HG02885 (cell line): ENCODE measurements around the gene ELAVL3.
"Not testable (repeated sequence)": the region's sequence is repeated elsewhere in the genome, so short reads cannot be mapped to it uniquely, and the experiment has no call there.

Source experiments
- ATAC-seq: cut with Tn5 transposase; IDR thresholded peaks from one replicate; pipeline ENCODE4 v1.9.1; 2021; ENCODE audit warnings: mild to moderate bottlenecking; ENCODE audit not compliant: unreplicated experiment, poor library complexity

ELAVL3 gene

DNA sequence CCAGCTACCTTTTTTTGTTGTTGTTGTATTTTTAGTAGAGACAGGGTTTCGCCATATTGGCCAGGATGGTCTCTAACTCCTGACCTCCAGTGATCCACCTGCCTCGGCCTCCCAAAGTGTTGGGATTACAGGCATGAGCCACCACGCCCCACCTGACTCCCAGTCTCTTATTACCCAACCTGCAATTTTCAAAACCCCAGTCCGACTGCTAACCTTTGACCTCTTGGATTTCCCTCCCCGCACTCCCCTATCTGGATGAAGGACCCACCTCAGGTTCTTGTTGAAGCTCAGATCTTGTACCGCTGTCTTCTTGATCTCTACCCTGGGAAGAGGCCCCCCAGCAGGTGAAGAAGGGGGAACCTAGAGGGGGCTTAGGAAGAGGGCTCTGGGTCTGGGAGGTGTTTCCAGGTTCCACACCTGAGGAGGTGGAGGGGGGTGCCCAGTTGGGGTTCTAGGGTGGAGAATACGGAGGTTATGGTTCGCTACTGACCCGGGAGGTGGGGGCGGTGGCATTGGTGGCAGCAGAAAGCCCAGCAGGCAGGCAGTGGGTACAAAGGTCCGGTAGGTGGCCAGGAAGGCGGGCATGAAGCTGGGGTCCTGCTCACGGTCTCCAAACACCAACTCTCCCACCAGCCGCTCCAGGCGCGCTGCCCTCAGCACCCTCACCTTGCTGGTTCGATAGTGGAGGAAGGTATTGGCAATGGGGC, 64.3 kb downstream of the ELAVL3 start:
- no peak for ATAC-seq

DNA sequence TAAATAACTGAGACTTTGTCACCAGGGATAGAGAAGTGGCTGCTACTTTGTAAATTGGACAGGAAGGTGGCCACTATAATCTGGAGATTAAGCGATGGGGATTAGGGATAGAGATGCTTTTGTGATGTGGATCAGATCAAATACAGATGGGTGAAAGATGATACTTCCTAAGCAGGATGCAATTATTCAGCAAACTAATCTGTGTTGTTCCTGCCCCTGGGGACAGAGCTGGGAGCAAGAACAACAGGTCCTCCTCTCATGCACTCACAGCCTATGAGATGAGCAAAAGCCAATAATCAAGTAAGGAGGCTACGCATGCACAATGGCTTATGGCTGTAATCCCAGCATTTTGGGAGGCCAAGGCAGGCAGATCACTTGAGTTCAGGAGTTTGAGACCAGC, 66.3 kb downstream of the ELAVL3 start:
- ATAC-seq: no peak

DNA sequence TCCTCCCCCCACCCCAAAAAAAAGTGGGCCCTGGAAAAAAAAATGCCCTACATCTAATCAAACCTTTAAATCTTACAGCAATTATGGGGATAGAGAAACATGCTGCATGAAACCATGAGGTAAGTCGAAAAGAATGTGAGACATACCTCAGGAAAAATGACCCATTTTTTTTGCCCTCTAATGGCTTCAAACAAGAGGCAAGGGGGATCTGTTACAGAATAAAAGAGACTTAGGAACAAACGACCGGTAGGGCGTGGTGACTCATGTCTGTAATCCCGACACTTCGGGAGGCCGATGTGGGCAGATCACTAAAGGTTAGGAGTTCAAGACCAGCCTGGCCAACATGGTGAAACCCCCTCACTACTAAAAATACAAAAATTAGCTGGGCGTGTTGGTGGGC, 70.2 kb downstream of the ELAVL3 start:
- no peak for ATAC-seq

DNA sequence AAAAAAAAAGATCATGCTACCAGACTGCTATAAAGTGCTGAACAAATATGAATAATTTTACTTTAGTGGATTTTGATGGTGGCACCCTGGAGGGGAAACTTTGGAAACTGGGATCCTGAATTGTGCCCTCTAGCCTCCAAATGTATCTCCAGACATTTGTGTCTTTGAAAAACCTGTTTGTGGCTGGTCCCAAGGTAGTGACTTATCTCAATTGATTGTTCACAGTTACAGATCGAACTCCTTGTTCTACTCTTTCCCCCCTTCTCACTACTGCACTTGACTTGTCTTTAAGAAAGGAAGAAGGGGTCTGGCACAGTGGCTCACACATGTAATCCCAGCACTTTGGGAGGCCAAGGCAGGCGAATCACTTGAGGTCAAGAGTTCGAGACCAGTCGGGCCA, 72.3 kb downstream of the ELAVL3 start:
- no peak for ATAC-seq

DNA sequence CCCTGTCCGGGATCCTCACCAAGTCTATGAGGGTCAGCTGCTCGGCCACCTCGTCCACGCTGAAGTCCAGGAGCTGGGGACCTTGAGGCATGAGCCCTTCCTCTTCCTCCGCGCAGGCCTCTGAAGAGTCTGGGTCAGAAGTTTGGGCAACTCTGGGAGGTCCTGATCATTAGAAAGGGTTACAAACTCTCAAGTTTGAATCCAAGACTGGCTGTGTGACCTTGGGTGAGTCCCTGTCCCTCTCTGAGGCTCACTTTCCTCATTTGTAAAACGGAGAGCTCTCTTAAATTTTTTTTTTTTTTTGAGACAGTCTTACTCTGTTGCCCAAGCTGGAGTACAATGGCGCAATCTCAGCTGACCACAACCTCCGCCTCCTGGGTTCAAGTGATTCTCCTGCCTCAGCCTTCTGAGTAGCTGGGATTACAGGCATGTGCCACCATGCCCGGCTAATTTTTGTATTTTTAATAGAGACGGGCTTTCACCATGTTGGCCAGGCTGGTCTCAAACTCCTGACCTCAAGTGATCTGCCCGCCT, 74.1 kb downstream of the ELAVL3 start:
- not testable (repeated sequence) for ATAC-seq

DNA sequence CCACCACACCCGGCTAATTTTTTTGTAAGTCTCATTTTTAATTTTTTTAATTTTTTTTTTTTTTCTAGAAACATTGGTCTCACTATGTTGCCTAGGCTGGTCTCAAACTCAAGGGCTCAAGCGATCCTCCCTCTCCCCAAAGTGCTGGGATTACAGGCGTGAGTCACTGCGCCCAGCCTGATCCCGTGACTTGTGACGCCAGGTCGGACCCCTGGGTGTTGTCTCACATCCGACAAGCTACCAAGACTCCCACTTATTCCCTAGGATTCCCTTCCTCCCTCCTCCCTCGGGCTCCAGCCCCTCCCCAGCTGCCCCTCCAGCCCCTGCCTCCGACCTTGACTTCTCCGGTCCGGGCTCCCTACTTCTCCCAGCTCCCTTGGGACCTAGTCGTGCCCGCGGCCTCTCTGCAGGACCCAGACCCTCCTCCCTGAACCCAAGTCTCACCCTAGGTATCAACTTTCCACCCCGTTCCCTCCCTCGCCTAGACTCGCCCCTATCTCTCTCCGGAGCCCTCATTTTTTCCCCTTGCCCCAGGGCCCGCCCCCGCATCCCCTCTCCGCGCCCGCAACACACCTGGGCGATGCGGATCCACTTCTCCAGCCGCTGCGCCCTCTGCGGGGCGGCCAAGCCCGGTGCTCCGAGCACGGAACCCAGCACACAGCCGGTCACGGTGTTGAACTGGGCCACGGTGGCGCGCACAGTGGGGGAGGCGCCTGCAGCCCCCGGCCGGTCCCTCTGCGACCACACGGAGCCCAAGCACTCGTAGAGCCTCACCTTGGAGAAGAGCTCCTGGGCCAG, 74.8 kb downstream of the ELAVL3 start:
- no peak for ATAC-seq

DNA sequence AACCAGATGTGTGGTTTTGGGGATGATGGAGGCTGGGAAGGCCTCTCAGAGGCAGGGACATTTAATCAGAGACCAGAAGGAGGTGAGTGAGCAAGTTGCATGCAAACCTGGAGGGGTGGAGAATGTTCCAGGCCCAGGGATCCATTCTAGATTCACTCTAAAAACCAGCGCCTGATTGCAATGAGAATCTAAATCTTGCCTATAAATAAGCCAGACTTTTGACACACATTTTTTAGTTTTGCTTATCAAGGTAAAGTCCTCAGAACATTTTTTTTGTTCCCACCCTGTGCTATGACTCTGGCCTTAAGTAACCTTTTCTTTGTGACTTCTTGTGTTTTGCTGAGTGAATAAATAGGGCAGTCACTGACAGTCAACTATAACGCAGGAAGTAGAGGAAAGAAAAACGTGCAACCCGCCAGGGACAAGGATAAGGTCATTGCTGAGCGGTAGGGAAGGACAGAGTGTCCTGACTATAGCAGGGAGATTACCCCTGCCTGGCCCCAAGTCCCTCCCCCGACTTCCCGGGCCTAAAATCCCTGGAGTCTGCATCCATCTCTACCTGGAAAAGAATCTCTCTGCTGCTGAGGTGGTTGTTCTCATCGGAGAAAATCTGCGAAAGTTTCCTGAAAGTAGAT, 76.1 kb downstream of the ELAVL3 start:
- ATAC-seq: no peak

DNA sequence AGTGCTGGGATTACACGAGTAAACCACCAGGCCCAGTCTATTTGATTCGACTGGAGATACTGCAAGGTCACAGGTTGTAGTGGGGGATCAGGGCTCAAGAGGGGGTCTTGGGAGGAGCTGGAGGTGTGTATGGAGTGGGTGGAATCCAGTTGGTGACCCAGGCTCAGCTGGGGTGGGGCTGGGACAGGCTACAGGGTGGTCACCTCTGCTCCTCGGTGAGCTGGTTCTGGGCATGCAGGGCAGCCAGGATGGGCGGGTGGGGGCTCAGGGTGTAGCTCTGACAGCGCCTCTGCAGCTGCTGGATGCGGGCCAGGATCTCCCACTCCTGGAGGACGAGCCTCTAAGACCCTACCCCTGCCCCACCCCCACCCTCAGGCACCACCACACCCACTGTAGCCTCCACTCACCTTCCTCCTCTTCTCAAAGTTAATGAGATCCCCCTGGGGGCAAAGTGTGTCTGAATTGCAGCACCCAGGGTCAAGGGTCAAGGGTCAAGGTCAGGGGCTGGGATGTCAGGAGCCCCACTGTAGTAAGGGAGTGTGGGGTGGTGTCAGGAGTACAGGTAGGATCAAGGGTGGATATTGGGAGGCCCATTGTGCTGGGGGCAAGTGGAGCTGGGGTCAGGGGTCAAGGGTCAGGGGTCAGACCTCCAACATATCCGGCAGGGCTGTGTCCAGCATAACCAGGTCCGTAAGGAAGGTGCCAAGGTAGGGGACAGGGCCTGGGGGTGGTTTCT, 78.9 kb downstream of the ELAVL3 start:
- no peak for ATAC-seq
